Left renal pelvis (tissue), 4 donors: ENCODE measurements around the gene IBA57. TPM values are rescaled to one million over a fixed set of nuclear protein-coding genes. Genes with fewer than 3 reads are reported as not detected.
"Not testable (repeated sequence)": the region's sequence is repeated elsewhere in the genome, so short reads cannot be mapped to it uniquely, and the experiment has no call there.

Experiments
- DNase-seq, 4 donors: peaks; one replicate each; pipeline ENCODE4 v3.0.0-alpha.2; 2013; ENCODE audit warnings: low read depth in 4 of 4, low spot score in 3 of 4
- polyA plus RNA-seq, 4 donors: library from polyadenylated mRNA; unstranded; fragments of 120-200 nt; gene quantifications; one replicate each; pipeline ENCODE4 v1.2.1, GENCODE V29; 2013; ENCODE audit not compliant: insufficient read length in 4 of 4

The IBA57 gene
- polyA plus RNA-seq, 4 donors = 3.9 to 7.0 (median 4.5) TPM

GRCh38 chr1:228184152-228184551 lies 18.5 kb downstream of the IBA57 start:
- DNase-seq = no peak

GRCh38 chr1:228185641-228185965 lies 20.0 kb downstream of the IBA57 start:
- no peak for DNase-seq

DNA sequence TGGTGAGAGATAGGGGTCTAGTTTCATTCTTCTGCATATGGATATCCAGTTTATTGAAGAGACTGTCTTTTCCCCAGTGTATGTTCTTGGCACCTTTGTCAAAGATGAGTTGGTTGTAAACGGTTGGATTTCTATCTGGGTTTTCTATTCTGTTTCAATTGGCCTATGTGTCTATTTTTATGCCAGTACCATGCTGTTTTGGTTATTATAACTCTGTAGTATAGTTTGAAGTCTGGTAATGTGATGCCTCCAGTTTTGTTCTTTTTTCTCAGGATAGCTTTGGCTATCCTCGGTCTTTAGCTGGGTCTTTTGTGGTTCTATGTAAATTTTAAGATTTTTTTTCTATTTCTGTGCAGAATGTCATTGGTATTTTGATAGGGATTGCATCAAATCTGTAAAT lies 22.6 kb downstream of the IBA57 start:
- not testable (repeated sequence) for DNase-seq

DNA sequence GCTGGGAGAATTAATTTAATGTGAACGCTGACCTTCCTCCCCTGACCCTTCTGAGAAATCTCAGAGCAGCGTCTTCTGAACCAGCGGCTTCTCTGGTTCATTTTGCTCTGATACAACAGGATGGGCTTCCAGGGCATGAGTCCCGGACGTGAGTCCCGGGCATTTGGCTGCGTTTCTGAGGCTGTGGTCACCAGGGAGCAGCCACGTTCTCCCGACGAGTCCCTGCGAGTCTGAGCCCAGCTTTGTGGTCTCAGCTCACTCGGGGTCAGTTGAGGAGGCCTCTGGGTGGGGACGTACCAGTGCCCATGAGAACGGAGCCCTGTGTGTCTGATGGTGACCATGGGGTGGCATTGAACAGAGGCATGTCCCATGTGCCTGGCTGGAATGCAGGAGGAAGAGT lies 24.6 kb downstream of the IBA57 start:
- DNase-seq = no peak

- DNase-seq = no peak
These were observed 25.2 kb downstream of the IBA57 start for GRCh38 chr1:228190778-228191177.

DNA sequence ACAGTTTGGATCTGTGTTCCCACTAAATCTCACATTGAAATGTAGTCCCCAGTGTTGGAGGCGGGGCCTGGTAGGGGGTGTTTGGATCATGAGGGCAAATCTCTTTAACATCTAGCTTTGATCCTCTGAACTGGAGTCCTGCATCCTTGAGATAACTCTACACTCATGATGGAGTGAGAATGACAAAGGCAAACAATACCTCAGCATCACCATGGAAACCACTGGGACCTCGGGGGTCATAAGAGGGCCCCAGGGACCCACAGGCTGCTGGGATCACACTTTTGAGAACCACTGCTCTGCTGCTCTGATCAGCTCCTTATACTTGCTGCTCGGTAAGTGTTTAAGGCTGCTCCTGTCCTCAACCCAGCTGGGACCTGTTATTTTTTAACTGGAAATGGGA lies 28.8 kb downstream of the IBA57 start:
- DNase-seq = no peak

GRCh38 chr1:228194921-228195812 lies 29.6 kb downstream of the IBA57 start:
- DNase-seq = no peak

DNA sequence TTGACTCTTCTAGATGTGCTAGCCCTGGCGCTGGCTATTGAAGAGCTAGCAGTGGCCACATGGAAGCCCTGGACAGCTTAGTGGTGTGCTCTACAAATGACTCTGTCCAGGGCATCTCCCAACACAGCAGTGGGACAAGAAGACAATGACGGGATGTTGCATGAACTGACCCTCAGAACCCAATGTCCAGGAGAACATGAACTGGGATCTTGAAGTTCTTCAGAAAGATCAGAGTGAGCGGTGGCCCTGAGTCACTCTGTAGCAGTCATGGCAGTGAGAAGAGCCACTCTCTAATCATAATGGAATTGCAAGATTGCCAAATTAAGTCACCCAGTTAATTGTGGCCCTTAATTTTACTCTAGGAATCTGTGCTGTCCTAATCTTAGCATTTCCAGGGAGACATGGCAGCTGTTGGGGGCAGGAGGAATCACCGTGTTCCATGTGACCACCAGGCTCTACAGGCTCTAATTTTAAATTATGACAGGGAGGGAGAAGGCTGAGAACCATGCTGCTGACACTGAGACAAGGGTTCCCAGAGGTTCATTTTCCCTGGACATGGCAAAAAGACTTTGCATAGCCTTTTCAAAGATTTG lies 32.0 kb downstream of the IBA57 start:
- DNase-seq = no peak

DNA sequence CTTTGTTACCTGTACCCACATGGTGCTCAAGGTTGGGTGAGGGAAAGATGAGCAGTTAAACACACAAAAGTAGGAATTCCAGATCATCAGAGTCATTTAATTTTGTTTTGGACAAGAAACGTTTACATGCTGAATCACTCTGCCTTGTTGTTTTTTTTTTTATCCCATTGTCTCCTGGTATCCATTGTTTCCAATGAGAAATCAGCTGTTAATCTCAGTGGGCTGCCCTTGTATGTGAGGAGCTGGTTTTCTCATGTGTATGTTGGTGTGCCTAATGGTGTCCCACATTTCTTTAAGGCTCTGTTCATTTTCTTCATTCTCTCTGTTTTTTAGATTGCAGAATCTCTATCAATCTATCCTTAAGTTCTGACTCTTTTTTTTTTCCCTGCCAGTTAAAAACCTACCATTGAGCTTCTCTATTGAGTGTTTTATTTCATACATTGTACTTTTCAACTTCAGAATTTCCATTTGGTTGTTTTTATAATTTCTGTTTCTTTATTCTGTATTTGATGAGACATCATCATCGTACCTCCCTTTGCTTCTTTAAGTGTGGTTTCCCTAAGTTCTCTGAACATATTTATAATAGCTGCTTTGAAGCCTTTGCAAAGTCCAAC lies 33.5 kb downstream of the IBA57 start:
- DNase-seq = no peak

DNA sequence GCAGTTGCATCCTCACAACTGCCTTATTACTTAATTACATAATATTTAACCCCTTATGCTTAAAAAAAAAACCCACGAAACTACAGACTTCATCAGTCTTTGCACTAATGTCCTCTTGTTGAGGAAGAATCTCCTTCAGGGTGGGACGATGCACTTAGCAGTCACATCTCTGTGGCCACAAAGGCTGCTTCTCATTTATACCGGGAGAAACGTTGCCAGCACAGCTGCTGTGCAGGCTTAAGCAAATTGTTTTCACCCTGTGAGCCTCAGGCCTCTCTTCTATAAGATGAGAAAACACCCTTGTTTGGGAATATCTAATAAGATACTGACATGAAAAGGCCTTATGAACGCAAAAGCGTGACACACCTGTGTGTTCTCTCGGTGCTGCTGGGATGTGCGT lies 39.4 kb downstream of the IBA57 start:
- no peak for DNase-seq

DNA sequence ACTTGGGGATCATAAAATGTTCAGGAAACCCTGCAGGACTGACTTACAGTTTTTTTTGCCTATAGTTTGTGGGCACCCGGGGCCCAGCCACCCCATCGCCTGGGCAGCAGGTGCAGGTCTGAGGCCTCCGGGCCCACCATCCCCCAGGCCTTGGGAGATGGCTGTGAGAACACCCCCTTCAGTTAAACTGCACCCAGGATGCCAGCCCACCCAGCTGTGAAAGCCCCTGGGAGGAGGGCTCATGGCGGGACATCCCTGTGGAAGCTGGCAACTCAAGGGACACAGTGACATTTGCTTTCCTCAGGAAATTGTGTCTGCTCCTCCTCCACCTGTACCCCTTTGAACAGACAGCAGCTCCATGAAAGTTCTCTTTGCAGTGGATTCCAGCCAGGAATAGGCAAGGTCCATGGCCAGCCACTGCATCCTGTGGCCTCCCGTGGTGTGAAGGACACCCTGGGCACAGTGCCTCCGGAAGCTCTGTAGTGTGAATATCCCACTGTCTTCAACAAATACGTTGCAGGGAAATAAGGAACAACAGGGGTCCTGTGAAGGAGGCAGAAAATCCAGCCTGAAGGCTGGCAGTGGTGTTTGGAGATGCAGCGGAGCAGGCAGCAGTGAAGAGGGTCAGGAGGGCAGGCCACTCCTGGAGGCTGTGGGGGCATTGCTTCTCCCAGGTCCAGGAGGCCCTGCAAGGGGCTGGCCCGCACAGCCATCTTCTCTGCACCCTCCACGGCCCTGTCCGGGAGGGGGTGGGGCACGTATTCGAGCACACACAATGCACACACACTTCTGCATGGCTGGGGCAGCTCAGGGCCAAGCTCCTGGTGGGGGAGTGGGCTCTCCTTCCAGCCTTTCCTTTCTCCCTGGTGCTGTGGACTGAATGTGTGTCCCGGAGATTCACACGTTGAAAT lies 40.2 kb downstream of the IBA57 start:
- DNase-seq = no peak

- no peak for DNase-seq
These were observed 41.2 kb downstream of the IBA57 start for GRCh38 chr1:228206582-228207351.

DNA sequence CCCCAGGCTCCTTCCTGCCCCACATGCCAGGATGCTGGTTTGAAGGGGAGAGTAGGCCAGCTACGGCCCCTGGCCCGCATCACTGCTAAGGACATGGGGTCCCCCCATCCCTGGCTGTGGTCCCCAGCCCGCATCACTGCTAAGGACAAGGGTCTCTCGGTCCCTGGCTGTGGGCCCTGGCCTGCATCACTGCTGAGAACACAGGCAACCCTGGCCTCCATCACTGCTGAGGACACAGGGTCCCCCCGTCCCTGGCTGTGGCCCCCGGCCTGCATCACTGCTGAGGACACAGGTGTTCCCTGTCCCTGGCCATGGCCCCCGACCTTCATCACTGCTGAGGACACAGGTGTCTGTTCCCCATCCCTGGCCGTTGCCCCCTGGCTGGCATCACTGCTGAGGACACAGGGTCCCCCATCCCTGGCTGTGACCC lies 41.8 kb downstream of the IBA57 start:
- DNase-seq = no peak

- DNase-seq = no peak
These were observed 42.5 kb downstream of the IBA57 start, which contains the start of gene OBSCN for GRCh38 chr1:228207851-228208821. OBSCN (plus strand) TSS chr1:228208044; CDS start chr1:228211784, 3,740 bp downstream.

DNA sequence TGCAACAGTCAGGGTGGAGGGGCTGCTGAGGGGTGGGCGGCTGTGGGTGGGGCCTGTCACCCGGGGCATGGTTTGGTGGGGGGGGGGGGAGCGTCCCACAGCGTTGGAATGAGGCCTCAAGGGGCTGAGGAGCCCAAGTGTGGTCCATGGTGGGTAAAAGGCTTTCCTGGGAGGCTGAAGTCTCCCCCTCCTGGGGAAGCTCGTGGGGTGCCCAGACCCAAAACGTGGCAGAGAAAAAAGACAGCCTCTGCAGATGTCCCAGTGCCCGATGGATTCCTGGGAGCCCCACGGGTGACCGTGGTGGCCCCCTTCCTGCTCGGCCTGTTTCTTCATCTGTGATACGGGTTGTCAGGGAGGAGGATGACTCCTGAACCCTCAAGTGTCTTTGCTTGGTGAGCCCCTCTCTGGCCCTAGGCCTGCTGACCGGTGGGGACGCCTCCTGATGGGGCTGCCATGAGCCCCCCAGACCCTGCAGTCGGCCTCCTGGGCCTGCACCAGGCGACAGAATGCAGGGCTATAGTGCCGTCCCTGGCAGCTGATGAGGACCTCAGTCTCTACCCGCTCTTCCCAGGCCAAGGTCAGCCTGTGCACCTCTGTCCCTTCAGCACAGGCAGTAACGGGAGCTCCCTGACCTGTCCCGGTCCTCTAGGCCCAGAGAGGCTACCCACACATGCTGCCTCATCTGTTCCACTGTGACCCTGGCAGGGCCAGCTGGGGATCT lies 43.4 kb downstream of the IBA57 start:
- no peak for DNase-seq

- DNase-seq = no peak
These were observed 44.1 kb downstream of the IBA57 start for GRCh38 chr1:228209657-228210056.

DNA sequence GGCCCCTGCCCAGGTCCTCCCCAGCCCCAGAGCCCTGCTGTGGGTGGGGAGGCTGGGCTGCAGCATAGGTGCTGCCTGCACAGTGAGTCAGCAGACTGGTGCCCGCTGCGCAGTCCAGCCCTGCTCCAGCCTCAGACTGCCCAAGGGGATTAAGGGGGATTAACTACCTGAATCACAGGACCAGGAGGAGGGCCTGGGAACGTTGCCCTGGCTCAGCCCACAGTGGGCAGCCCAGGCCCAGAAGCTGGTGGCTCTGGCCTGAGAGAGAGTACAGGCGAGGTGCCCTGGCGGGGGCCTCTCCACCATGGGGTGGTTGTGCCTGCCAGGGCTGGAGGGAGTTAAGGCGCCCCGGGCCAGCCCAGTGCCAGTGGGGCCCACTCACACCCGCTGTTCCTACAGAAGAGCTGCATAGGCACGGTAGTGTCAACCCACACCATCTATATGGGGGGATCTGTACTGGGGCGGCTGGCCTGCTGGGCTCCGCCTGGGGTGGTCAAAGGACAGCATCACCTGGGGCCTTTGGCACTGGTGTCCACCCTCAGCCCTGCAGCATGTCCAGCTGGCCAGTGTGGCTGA lies 44.6 kb downstream of the IBA57 start:
- no peak for DNase-seq
